ENCODE data around the gene SHISA6. TPM values are rescaled to one million over a fixed set of nuclear protein-coding genes. Genes with fewer than 3 reads are reported as not detected.

Gene SHISA6
- total RNA-seq, 3 donors from 2014 or later = 0.20 to 0.77 (median 0.73) TPM

GRCh38 chr17:11553135-11553534 is 312.1 kb downstream of the SHISA6 start:
- no peak for TF ChIP-seq CTCF (IDR thresholded peaks at IDR 0.05)
- no peaks in the 10 kb centered on the region for H3K4me1 ChIP-seq (ENCODE audit: low read depth)
- DNase-seq = no peak
- intact Hi-C loops (cut with DNase I, micrococcal nuclease) = no loop called here
- no peaks in the 10 kb centered on the region for H3K9me3 ChIP-seq
- ATAC-seq = no peak
- H3K36me3 ChIP-seq (ENCODE audit: low read depth) = no peaks in the 10 kb centered on the region
- H3K4me3 ChIP-seq = no peak overlapping the region

GRCh38 chr17:11554042-11554441 is 313.0 kb downstream of the SHISA6 start:
- Histone ChIP-seq H3K9me3 (no peaks in the 10 kb centered on the region), H3K4me1 (ENCODE audit: low read depth) (no peaks in the 10 kb centered on the region), H3K36me3 (ENCODE audit: low read depth) (no peaks in the 10 kb centered on the region), H3K4me3 (no peak overlapping the region)
- no peak for TF ChIP-seq CTCF (IDR thresholded peaks at IDR 0.05)
- DNase-seq (no peak), ATAC-seq (no peak)
- intact Hi-C loops (cut with DNase I, micrococcal nuclease) = no loop called here

GRCh38 chr17:11554542-11554941 is 313.5 kb downstream of the SHISA6 start:
- DNase-seq = no peak
- H3K9me3 ChIP-seq = no peaks in the 10 kb centered on the region
- H3K4me1 ChIP-seq (ENCODE audit: low read depth) = no peaks in the 10 kb centered on the region
- no peak overlapping the region for H3K4me3 ChIP-seq
- intact Hi-C loops (cut with DNase I, micrococcal nuclease) = no loop called here
- TF ChIP-seq CTCF (IDR thresholded peaks at IDR 0.05) = no peak
- H3K36me3 ChIP-seq (ENCODE audit: low read depth) = no peaks in the 10 kb centered on the region
- ATAC-seq = no peak

GRCh38 chr17:11555530-11555929 is 314.5 kb downstream of the SHISA6 start:
- ATAC-seq (no peak), DNase-seq (no peak)
- Histone ChIP-seq H3K4me3 (no peak overlapping the region), H3K9me3 (no peaks in the 10 kb centered on the region), H3K4me1 (ENCODE audit: low read depth) (no peaks in the 10 kb centered on the region), H3K36me3 (ENCODE audit: low read depth) (no peaks in the 10 kb centered on the region)
- intact Hi-C loops (cut with DNase I, micrococcal nuclease) = no loop called here
- TF ChIP-seq CTCF (IDR thresholded peaks at IDR 0.05) = no peak

- TF ChIP-seq CTCF (IDR thresholded peaks at IDR 0.05) = no peak
- H3K9me3 ChIP-seq = no peaks in the 10 kb centered on the region
- no peaks in the 10 kb centered on the region for H3K4me1 ChIP-seq (ENCODE audit: low read depth)
- intact Hi-C loops (cut with DNase I, micrococcal nuclease) = no loop called here
- no peak overlapping the region for H3K4me3 ChIP-seq
- no peak for DNase-seq
- H3K36me3 ChIP-seq (ENCODE audit: low read depth) = no peaks in the 10 kb centered on the region
- ATAC-seq = no peak
Observed at GRCh38 chr17:11557727-11558452, 316.9 kb downstream of the SHISA6 start.

Measured in mucosa of descending colon (tissue), 3 donors.